ENCODE measurements around the gene CD300LD.

The CD300LD gene

GRCh38 chr17:74598346-74599022 is 6.4 kb upstream of the CD300LD start:
- Histone ChIP-seq H3K4me1 (ENCODE audit: control insufficient read depth, insufficient read depth, low read length, poor library complexity, severe bottlenecking) (peaks cover 20% of the 10 kb centered on the region), H3K9me3 (ENCODE audit: control insufficient read depth, low read length) (no peaks in the 10 kb centered on the region), H3K4me3 (ENCODE audit: extremely low read depth, insufficient read depth, low read length, poor library complexity, severe bottlenecking) (no peak overlapping the region), H3K36me3 (ENCODE audit: control insufficient read depth, insufficient read depth, low read length) (no peaks in the 10 kb centered on the region), H3K27ac (ENCODE audit: low read depth, low read length, severe bottlenecking) (no peak overlapping the region)
- WGBS, 2 experiments (ENCODE audit: insufficient coverage in 2 of 2), result 67 to 79% methylated on average over 2 to 3 of the region's 4 CpGs

GRCh38 chr17:74597069-74597790 is 5.1 kb upstream of the CD300LD start:
- Histone ChIP-seq H3K27ac (ENCODE audit: low read depth, low read length, severe bottlenecking) (no peak overlapping the region), H3K9me3 (ENCODE audit: control insufficient read depth, low read length) (no peaks in the 10 kb centered on the region), H3K4me1 (ENCODE audit: control insufficient read depth, insufficient read depth, low read length, poor library complexity, severe bottlenecking) (peaks cover 26% of the 10 kb centered on the region), H3K36me3 (ENCODE audit: control insufficient read depth, insufficient read depth, low read length) (no peaks in the 10 kb centered on the region), H3K4me3 (ENCODE audit: extremely low read depth, insufficient read depth, low read length, poor library complexity, severe bottlenecking) (no peak overlapping the region)
- WGBS, 2 experiments (ENCODE audit: insufficient coverage in 2 of 2), result 85 to 88% methylated on average over 3 to 4 of the region's 8 CpGs

- whole genome bisulfite sequencing, 2 experiments (ENCODE audit: insufficient coverage in 2 of 2), result 37 to 82% methylated on average over 3 to 5 of the region's 6 CpGs
These were observed 3.1 kb upstream of the CD300LD start for GRCh38 chr17:74595037-74595750.

GRCh38 chr17:74591503-74591902 is 580 bp downstream of the CD300LD start:
- no peak overlapping the region for H3K4me3 ChIP-seq (ENCODE audit: extremely low read depth, insufficient read depth, low read length, poor library complexity, severe bottlenecking)
- H3K27ac ChIP-seq (ENCODE audit: low read depth, low read length, severe bottlenecking), result no peak overlapping the region
- WGBS, 2 experiments (ENCODE audit: insufficient coverage in 2 of 2), result 67% methylated on average over 1 of the region's 1 CpG; no CpG with 5 or more reads in 1 of the 2 experiments
- H3K4me1 ChIP-seq (ENCODE audit: control insufficient read depth, insufficient read depth, low read length, poor library complexity, severe bottlenecking), result peaks cover 10% of the 10 kb centered on the region
- no peaks in the 10 kb centered on the region for H3K36me3 ChIP-seq (ENCODE audit: control insufficient read depth, insufficient read depth, low read length)
- H3K9me3 ChIP-seq (ENCODE audit: control insufficient read depth, low read length), result no peaks in the 10 kb centered on the region

More at GRCh38 chr17:74595037-74595750, 3.1 kb upstream of the CD300LD start:
- no peaks in the 10 kb centered on the region for H3K9me3 ChIP-seq (ENCODE audit: control insufficient read depth, low read length)
- no peak overlapping the region for H3K27ac ChIP-seq (ENCODE audit: low read depth, low read length, severe bottlenecking)
- no peak overlapping the region for H3K4me3 ChIP-seq (ENCODE audit: extremely low read depth, insufficient read depth, low read length, poor library complexity, severe bottlenecking)
- H3K36me3 ChIP-seq (ENCODE audit: control insufficient read depth, insufficient read depth, low read length), result no peaks in the 10 kb centered on the region
- H3K4me1 ChIP-seq (ENCODE audit: control insufficient read depth, insufficient read depth, low read length, poor library complexity, severe bottlenecking), result peaks cover 22% of the 10 kb centered on the region

GRCh38 chr17:74585711-74586110 is 6.4 kb downstream of the CD300LD start:
- Histone ChIP-seq H3K4me1 (ENCODE audit: control insufficient read depth, insufficient read depth, low read length, poor library complexity, severe bottlenecking) (no peaks in the 10 kb centered on the region), H3K4me3 (ENCODE audit: extremely low read depth, insufficient read depth, low read length, poor library complexity, severe bottlenecking) (no peak overlapping the region), H3K27ac (ENCODE audit: low read depth, low read length, severe bottlenecking) (no peak overlapping the region), H3K9me3 (ENCODE audit: control insufficient read depth, low read length) (peaks cover 5% of the 10 kb centered on the region), H3K36me3 (ENCODE audit: control insufficient read depth, insufficient read depth, low read length) (no peaks in the 10 kb centered on the region)
- WGBS, 2 experiments (ENCODE audit: insufficient coverage in 2 of 2), result 85 to 94% methylated on average over 3 to 5 of the region's 5 CpGs

GRCh38 chr17:74584292-74585060 is 7.6 kb downstream of the CD300LD start:
- Histone ChIP-seq H3K4me1 (ENCODE audit: control insufficient read depth, insufficient read depth, low read length, poor library complexity, severe bottlenecking) (no peaks in the 10 kb centered on the region), H3K27ac (ENCODE audit: low read depth, low read length, severe bottlenecking) (no peak overlapping the region), H3K9me3 (ENCODE audit: control insufficient read depth, low read length) (peaks cover 5% of the 10 kb centered on the region), H3K36me3 (ENCODE audit: control insufficient read depth, insufficient read depth, low read length) (no peaks in the 10 kb centered on the region), H3K4me3 (ENCODE audit: extremely low read depth, insufficient read depth, low read length, poor library complexity, severe bottlenecking) (no peak overlapping the region)
- 77 to 82% methylated on average over 10 to 14 of the region's 14 CpGs for WGBS, 2 experiments (ENCODE audit: insufficient coverage in 2 of 2)

- Histone ChIP-seq H3K4me1 (ENCODE audit: control insufficient read depth, insufficient read depth, low read length, poor library complexity, severe bottlenecking) (no peaks in the 10 kb centered on the region), H3K9me3 (ENCODE audit: control insufficient read depth, low read length) (peaks cover 5% of the 10 kb centered on the region), H3K36me3 (ENCODE audit: control insufficient read depth, insufficient read depth, low read length) (no peaks in the 10 kb centered on the region), H3K27ac (ENCODE audit: low read depth, low read length, severe bottlenecking) (no peak overlapping the region), H3K4me3 (ENCODE audit: extremely low read depth, insufficient read depth, low read length, poor library complexity, severe bottlenecking) (no peak overlapping the region)
- 83 to 84% methylated on average over 5 to 8 of the region's 10 CpGs for WGBS, 2 experiments (ENCODE audit: insufficient coverage in 2 of 2)
These were observed 9.4 kb downstream of the CD300LD start for GRCh38 chr17:74582633-74583032.

- Histone ChIP-seq H3K27ac (ENCODE audit: low read depth, low read length, severe bottlenecking) (no peak overlapping the region), H3K36me3 (ENCODE audit: control insufficient read depth, insufficient read depth, low read length) (no peaks in the 10 kb centered on the region), H3K9me3 (ENCODE audit: control insufficient read depth, low read length) (peaks cover 4% of the 10 kb centered on the region), H3K4me1 (ENCODE audit: control insufficient read depth, insufficient read depth, low read length, poor library complexity, severe bottlenecking) (no peaks in the 10 kb centered on the region), H3K4me3 (ENCODE audit: extremely low read depth, insufficient read depth, low read length, poor library complexity, severe bottlenecking) (no peak overlapping the region)
- 85 to 88% methylated on average over 3 to 6 of the region's 7 CpGs for WGBS, 2 experiments (ENCODE audit: insufficient coverage in 2 of 2)
These were observed 12.2 kb downstream of the CD300LD start for GRCh38 chr17:74579900-74580299.

- H3K4me3 ChIP-seq (ENCODE audit: extremely low read depth, insufficient read depth, low read length, poor library complexity, severe bottlenecking), result no peak overlapping the region
- no peak overlapping the region for H3K27ac ChIP-seq (ENCODE audit: low read depth, low read length, severe bottlenecking)
- WGBS, 2 experiments (ENCODE audit: insufficient coverage in 2 of 2), result 85 to 93% methylated on average over 6 to 9 of the region's 9 CpGs
- H3K9me3 ChIP-seq (ENCODE audit: control insufficient read depth, low read length), result no peaks in the 10 kb centered on the region
- no peaks in the 10 kb centered on the region for H3K4me1 ChIP-seq (ENCODE audit: control insufficient read depth, insufficient read depth, low read length, poor library complexity, severe bottlenecking)
- no peaks in the 10 kb centered on the region for H3K36me3 ChIP-seq (ENCODE audit: control insufficient read depth, insufficient read depth, low read length)
These were observed 13.1 kb downstream of the CD300LD start for GRCh38 chr17:74578979-74579378.

- no peaks in the 10 kb centered on the region for H3K9me3 ChIP-seq (ENCODE audit: control insufficient read depth, low read length)
- WGBS, 2 experiments (ENCODE audit: insufficient coverage in 2 of 2), result 79 to 84% methylated on average over 3 to 5 of the region's 5 CpGs
- H3K27ac ChIP-seq (ENCODE audit: low read depth, low read length, severe bottlenecking), result no peak overlapping the region
- H3K36me3 ChIP-seq (ENCODE audit: control insufficient read depth, insufficient read depth, low read length), result no peaks in the 10 kb centered on the region
- H3K4me3 ChIP-seq (ENCODE audit: extremely low read depth, insufficient read depth, low read length, poor library complexity, severe bottlenecking), result no peak overlapping the region
- H3K4me1 ChIP-seq (ENCODE audit: control insufficient read depth, insufficient read depth, low read length, poor library complexity, severe bottlenecking), result no peaks in the 10 kb centered on the region
These were observed 17.5 kb downstream of the CD300LD start for GRCh38 chr17:74574489-74575142.
